Activated CD4-positive, alpha-beta T cell treated with anti-CD3 and anti-CD28 coated beads, Interleukin-2, amount 50 U/mL, for 48 hours (primary cell): ENCODE data around the gene XRCC3.

Experiments
- DNase-seq, 2 experiments: peaks; one replicate each; pipeline ENCODE4 v3.0.0-alpha.2; 2020

XRCC3 gene

GRCh38 chr14:103725001-103725682, 9.9 kb upstream of the XRCC3 start:
- no peak for DNase-seq

- no peak for DNase-seq
These were observed 8.9 kb upstream of the XRCC3 start for GRCh38 chr14:103724116-103724515.

GRCh38 chr14:103723748-103724081, 8.5 kb upstream of the XRCC3 start:
- no peak for DNase-seq

GRCh38 chr14:103721334-103722120, 6.3 kb upstream of the XRCC3 start:
- DNase-seq, result peak; percentile 62 to 69

GRCh38 chr14:103719751-103720150, 4.5 kb upstream of the XRCC3 start:
- no peak for DNase-seq

GRCh38 chr14:103718572-103718971, 3.3 kb upstream of the XRCC3 start:
- DNase-seq, result no peak

- DNase-seq, result no peak
These were observed 1.7 kb upstream of the XRCC3 start for GRCh38 chr14:103716899-103717411.

- DNase-seq, result peak in 1 of 2 experiments; percentile 26
These were observed 995 bp upstream of the XRCC3 start for GRCh38 chr14:103716091-103716801.

- no peak for DNase-seq
These were observed 1.1 kb downstream of the XRCC3 start for GRCh38 chr14:103714063-103714724.

GRCh38 chr14:103713304-103714062, 1.8 kb downstream of the XRCC3 start:
- no peak for DNase-seq

GRCh38 chr14:103712633-103713247, 2.5 kb downstream of the XRCC3 start:
- DNase-seq, result no peak

- no peak for DNase-seq
These were observed 3.5 kb downstream of the XRCC3 start for GRCh38 chr14:103711516-103712431.

- DNase-seq, result no peak
These were observed 4.4 kb downstream of the XRCC3 start for GRCh38 chr14:103710771-103711377.

GRCh38 chr14:103709814-103710213, 5.4 kb downstream of the XRCC3 start:
- no peak for DNase-seq

- DNase-seq, result no peak
These were observed 6.5 kb downstream of the XRCC3 start for GRCh38 chr14:103708750-103709187.

GRCh38 chr14:103707329-103708263, 7.7 kb downstream of the XRCC3 start:
- DNase-seq, result no peak

GRCh38 chr14:103706551-103707328, 8.5 kb downstream of the XRCC3 start:
- DNase-seq, result no peak
